GM19023 (cell line): ENCODE measurements around the gene KNL1.
A peak's percentile ranks its signal among the peaks of the same experiment; 100 is the strongest.
"Not testable (repeated sequence)": the region's sequence is repeated elsewhere in the genome, so short reads cannot be mapped to it uniquely, and the experiment has no call there.

ENCODE experiments used
- ATAC-seq: cut with Tn5 transposase; IDR thresholded peaks from one replicate; pipeline ENCODE4 v1.9.1; 2021; ENCODE audit warnings: mild to moderate bottlenecking, moderate library complexity; ENCODE audit not compliant: unreplicated experiment

Gene KNL1, protein sequence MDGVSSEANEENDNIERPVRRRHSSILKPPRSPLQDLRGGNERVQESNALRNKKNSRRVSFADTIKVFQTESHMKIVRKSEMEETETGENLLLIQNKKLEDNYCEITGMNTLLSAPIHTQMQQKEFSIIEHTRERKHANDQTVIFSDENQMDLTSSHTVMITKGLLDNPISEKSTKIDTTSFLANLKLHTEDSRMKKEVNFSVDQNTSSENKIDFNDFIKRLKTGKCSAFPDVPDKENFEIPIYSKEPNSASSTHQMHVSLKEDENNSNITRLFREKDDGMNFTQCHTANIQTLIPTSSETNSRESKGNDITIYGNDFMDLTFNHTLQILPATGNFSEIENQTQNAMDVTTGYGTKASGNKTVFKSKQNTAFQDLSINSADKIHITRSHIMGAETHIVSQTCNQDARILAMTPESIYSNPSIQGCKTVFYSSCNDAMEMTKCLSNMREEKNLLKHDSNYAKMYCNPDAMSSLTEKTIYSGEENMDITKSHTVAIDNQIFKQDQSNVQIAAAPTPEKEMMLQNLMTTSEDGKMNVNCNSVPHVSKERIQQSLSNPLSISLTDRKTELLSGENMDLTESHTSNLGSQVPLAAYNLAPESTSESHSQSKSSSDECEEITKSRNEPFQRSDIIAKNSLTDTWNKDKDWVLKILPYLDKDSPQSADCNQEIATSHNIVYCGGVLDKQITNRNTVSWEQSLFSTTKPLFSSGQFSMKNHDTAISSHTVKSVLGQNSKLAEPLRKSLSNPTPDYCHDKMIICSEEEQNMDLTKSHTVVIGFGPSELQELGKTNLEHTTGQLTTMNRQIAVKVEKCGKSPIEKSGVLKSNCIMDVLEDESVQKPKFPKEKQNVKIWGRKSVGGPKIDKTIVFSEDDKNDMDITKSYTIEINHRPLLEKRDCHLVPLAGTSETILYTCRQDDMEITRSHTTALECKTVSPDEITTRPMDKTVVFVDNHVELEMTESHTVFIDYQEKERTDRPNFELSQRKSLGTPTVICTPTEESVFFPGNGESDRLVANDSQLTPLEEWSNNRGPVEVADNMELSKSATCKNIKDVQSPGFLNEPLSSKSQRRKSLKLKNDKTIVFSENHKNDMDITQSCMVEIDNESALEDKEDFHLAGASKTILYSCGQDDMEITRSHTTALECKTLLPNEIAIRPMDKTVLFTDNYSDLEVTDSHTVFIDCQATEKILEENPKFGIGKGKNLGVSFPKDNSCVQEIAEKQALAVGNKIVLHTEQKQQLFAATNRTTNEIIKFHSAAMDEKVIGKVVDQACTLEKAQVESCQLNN (N-terminal part only)

DNA sequence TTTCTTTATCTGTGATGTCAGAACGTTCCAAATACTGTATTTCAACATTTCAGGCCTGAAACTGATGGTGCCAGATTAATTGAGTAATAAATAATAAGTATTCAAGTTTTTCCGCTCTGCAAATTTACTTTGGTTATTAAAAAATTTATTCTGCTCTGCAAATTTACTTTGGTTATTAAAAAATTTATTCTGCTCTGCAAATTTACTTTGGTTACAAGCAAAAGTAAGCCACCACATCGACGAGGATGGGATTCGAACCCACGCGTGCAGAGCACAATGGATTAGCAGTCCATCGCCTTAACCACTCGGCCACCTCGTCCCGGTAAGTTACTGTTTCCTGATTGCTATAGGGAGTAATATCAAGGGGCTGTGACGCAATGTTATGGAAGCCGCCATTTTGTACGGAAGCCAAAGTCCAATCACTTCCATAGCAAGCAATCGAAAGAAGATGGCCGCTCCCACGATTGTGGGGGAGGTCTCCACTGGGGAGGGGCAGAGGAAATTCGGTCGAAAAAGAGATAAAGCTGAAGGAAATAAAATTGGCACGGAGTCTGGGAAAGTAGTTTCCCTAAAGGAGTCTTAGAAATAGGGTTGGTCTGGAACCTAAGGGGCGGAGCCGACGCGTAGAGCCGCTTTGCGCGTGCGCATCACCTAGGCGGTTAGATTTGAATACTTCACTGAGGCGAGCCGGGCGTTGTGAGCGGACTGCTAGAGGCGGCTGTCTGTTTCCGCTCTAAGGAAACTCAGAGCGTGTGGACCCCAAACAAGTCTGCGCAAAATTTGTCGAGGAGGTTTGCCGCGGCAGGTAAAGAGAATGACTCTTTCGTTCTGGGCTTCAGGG is at the start of gene KNL1:
TSS of gene KNL1 (plus strand) at position 662 of the 841 bp plus-strand sequence. CDS start 8,683 bp downstream, outside the sequence.
- peak; percentile 77 for ATAC-seq

DNA sequence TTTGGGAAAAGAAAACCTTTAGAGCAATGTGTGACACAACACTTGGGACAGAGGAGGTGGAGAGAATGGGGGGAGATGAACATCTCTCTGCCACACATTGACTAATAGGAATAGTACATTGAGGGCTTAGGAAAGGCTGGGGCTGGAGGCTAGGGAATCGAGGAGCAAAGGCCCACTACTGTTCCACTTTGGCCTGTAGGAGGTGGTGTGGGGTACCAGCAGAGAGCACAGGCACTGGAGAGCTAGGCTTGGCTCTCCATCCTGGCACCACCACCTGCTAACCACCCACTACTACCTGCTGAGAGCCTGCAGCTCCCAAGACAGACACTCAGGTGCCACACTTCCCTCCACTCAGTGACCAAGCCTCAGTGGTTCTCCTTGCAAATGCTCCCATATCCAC is 48.6 kb upstream of the KNL1 start:
- no peak for ATAC-seq

DNA sequence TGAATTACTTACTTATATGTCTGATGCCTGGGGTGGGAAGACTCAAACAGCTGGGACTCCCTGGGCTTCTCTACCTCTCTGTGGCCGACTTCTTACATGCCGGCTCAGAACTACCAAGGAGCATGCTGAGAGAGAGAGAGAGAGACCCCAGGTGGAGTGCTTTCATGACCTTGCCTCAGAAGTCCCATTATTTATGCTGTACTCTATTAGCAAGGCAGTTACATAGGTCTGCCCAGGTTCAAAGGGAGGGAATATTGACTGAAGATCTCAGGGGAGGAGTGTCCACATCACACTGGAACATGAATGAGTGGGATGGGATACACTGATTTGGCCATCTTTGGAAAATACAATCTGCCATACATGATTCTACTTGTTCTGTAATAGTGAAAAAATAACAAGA is 45.4 kb upstream of the KNL1 start:
- no peak for ATAC-seq

DNA sequence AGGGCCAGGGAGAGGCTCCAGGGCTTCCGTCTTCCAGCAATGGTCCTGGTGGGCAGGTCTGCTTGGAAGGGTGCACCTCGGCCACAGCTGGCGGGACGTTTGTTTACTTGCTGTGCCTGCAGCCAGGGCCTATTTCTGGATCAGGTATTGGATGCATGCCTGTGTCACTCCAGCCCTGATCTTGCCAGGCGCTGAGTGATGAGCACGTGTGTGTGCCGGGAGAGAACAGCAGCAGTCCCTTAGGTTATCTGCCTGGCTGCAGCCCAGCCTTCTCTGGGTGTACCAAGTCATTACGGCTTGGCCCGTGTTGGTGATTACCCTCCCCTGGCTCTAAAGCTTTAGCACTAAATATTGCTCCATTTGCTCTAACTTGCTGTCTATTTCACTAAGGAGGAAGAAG is 44.2 kb upstream of the KNL1 start:
- ATAC-seq, result no peak

DNA sequence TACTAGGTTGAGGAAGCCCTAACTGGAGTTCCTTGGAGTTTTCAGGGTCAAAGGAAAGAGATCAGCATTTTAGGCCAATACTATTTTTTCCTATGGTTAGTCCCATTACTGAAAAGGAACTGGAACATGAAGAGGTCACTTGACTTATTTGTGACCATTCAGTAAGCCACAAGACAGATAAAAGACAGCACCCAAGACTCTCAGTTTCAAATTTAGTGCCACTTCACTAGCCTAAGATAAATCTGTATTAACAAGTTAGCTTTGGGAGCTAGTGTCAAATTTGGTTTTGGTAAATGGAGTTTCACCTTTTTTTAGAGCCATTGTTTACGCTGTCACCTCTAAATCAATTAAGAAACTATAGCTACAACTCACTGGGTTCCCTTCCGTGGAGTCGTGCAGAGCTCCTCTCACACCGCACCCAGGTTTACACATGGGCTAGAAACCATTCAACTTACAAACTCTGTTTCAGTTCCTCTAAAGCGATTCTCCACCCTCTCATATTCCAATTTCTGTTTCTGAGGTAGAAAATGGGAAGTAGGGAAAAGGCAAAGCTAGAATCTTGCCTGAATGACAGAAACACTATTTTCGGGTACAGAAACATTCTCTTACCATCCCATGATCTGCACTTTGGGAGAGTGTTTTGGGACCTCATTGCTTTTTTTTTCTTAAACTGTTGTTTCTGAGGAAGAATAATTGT is 43.6 kb upstream of the KNL1 start:
- peak; percentile 67 for ATAC-seq

- no peak for ATAC-seq
Observed at GRCh38 chr15:40554161-40554525, 39.9 kb upstream of the KNL1 start.

DNA sequence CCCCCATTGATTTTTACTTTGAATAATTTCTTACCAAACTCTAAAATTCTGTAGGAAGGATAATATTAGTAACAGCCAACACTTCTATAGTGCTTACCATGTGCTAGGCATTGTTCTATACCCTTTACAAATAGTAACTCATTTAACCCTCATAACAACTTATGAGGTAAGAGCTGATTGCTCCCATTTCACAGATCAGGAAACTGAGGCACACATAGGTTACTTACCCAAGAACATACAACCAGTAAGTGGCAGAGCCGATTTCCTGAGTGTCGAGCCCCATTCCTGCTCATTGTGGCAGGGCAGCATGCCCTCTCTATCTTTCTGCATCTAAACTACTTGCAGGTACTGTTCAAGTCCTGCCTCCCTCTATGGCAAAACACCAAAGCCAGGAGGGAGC is 38.2 kb upstream of the KNL1 start:
- ATAC-seq, result no peak

DNA sequence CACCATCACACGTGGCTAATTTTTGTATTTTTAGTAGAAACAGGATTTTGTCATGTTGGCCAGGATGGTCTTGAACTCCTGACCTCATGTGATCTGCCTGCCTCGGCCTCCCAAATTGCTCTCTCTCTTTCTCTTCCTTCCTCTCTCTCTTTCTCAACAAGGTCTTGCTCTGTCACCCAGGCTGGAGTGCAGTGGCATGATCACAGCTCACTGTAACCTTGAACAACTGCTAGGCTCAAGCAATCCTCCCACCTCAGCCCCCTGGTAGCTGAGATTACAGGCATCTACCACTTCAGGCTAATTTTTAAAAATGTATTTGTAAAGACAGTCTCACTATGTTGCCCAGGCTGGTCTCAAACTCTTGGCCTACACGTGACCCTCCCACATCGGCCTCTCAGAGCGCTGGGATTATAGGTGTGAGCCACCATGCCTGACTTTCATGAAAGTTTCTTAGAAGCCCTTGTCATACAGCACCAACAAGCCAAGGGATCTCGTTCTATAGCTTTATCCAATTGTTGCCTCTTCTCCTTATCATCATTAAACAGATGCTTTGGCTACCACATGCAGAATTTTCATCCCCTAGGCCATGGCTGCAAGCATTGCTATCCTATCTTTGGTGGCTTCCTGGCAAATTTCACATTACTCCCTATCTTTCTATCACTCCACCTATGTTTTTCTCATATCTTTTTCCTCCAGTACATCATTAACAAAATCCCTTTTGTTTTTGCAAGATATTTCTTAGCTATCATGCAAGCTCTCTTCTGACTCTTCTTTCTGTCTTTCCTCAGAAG is 34.9 kb upstream of the KNL1 start:
- no peak for ATAC-seq

GRCh38 chr15:40562691-40563090 is 31.4 kb upstream of the KNL1 start:
- ATAC-seq, result no peak

DNA sequence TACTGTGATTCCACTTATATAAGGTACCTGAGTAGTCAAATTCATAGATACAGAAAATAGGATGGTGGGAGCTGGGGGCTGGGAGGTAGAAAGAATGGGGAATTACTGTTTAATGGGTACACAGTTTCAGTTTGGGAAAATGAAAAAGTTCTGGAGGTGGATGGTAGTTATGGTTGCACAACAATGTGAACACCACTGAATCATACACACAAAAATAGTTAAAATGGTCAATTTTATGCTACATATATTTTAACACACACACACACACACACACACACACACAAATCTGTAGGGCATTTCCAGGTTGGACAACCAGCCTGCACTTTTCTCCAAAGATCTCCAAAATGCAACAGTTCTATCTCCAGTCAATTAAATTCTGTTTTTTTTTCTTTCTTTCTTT is 30.6 kb upstream of the KNL1 start:
- ATAC-seq, result no peak

DNA sequence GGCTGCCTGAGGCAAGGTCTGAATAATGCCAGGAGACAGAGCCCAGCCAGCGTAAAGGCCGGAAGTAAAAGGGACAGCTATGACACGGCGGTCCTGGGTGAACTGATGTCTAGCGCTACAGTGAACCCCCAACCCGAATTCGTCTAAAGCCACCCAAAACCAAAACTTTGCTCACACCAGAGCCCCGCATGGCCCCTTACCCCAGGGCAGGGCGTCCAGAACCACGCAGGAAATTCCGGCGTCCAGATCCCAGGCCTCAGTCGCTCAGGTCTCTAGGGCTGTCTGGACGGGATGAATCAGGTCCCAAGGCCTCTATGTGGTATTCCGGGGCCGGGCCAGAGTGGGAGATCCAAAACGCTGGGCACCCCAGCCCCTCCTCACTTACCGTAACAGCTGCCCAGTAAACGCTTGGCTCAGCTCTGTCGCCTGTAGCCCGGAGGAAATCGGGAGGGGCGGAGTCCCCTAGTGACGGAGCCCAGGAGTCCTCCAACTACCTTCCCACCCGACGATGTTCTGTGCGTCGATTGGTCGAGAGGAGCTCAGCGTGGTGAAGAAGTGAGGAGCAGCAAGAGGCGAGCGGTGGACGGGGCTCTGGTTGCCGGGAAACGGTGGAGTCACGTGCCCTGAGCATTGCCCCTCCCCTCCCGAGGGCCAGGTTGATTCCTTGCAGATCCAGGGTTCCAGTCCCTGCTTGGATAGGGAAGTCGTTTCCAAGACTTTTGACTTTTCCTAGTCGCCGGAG is 29.3 kb upstream of the KNL1 start, which contains the start of gene CCDC32:
TSS of gene CCDC32 (minus strand) at position 452 of the 742 bp plus-strand sequence. CDS start 2,027 bp downstream, outside the sequence.
- peak; percentile 98 for ATAC-seq

DNA sequence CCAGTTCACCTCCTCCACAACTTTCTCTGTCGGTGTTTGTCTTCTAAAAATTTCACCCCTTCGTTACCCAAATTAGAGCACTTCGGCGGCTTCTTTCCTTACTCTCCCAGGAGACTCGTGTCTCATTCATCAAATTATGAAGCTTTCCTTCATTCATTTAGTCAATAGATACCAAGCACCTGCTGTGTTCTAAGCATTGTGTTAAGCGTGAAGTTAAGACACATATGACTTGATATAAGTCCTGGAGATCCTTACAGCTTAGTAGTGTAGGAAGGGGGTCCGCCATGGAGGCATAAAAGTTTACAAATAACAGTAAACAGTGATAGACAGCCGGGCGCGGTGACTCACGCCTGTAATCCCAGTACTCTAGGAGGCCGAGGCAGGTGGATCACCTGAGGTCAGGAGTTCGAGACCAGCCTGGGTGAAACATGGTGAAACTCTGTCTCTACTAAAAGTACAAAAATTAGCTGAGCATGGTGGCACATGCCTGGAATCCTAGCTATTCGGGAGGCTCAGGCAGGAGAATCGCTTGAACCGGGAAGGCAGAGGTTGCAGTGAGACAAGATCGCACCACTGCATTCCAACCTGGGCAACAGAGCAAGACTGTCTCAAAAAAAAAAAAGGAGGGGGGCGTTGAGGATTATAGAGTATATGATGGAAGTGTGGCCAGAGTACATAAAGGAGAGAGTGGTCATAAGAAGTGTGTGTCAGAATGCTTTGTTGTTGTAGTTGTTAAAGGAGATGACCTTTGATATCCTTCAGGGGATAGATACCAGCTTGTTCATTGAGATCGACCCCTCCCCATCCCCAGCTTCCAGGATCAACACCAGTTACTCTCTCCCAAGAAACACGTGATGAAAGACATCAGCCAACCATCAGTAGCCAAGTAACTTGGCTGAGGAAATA is 28.5 kb upstream of the KNL1 start:
- ATAC-seq, result no peak

DNA sequence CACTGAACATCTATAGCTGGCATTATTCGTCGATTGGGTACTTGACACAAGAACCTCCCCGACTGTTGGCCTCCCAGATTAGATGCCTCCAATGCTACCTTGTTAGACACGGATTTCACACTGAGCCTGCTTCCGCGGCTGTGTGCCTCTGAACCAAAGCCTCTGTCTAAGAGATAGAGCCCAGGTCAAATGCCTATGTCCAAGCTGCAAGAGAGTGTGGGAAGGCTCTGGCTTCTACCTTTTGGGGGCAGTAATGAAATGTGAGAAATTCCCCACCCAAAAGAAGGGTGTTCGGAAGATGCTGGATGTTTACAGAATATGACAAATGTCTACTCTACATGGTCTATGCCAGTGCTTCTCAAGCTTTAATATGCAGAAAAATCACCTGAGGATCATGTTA is 26.9 kb upstream of the KNL1 start:
- ATAC-seq, result no peak

DNA sequence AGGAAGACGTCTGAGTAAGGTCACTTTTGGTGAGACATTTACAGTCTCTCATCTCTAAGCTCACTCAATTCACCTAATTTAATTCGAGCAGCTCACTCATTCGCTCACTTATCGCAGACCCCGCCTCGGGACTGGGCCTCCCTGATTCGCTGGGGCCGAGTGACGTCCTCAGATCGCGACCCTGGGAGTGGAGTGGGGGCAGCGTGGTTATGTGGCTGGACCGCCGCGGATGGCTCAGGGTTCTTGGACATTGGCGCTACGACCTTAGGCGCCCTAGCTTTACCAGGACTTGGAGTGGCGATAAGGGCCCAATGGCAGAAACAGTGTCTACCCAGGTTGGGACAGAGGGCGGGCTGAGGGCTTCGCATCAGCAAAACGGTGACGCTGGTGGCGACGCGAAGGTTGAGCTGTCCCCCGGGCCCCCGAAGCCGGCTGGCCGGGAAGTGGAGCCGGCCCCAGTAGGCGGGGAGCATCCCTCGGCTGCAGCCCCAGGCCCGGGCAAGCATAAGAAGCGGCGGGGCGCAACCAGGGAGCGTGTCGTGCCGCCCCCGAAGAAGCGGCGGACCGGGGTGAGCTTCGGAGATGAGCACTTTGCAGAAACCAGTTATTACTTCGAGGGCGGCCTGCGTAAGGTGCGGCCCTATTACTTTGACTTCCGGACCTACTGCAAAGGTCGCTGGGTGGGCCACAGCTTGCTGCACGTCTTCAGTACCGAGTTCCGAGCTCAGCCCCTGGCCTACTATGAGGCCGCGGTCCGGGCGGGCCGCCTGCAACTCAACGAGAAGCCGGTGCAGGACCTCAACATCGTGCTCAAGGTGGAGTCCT is 24.7 kb upstream of the KNL1 start, which contains the start of gene RPUSD2:
TSS of gene RPUSD2 (plus strand) at position 171 of the 825 bp plus-strand sequence. CDS start at position 210, 39 bp downstream.
- peak; percentile 49 for ATAC-seq

DNA sequence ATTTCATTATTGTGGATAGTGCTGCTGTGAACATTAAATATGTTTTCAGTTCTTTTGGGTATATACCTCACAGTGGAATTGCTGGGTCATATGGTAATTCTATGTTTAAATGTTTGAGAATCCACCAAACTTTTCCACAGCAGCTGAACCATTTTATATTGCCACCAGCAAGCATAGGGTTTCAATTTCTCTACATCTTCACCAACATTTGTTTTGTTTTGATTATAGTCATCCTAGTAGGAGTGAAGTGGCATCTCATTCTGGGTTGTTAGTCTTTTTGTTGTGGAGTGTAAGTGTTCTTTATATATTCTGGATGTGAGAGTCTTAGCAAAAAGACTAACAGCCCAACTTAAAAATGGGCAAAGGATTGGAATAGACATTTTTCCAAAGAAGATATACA is 18.9 kb upstream of the KNL1 start:
- ATAC-seq, result no peak

DNA sequence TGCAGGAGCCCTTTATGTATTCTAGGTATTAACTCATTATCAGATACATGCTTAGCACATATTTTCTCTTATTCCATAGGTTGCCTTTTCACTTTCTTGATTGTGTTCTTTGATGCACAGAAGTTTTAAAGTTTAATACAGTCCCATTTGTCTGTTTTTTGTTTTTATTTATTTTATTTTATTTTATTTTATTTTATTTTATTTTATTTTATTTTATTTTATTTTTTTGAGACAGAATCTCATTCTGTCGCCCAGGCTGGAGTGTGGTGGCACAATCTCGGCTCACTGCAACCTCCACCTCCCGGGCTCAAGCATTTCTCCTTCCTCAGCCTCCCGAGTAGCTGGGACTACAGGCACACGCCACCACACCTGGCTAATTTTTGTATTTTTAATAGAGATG is 17.1 kb upstream of the KNL1 start:
- not testable (repeated sequence) for ATAC-seq
